PC-9 (cell line): ENCODE results near the gene SLC12A4.

Experiments
- EZH2 ChIP-seq: fragments of 200-600 bp; sonication (generic); IDR thresholded peaks from 2 replicates; pipeline ENCODE4 v1.8.0; 2017; ENCODE audit warnings: antibody characterized with exemption, low read depth
- TF ChIP-seq, protein P1 (sequence below): fragments of 200-600 bp; sonication (generic); conservative IDR thresholded peaks from 2 replicates; pipeline ENCODE4 v1.6.1; 2017; ENCODE audit warnings: mixed run types, antibody characterized with exemption, mild to moderate bottlenecking, moderate library complexity

DNA sequence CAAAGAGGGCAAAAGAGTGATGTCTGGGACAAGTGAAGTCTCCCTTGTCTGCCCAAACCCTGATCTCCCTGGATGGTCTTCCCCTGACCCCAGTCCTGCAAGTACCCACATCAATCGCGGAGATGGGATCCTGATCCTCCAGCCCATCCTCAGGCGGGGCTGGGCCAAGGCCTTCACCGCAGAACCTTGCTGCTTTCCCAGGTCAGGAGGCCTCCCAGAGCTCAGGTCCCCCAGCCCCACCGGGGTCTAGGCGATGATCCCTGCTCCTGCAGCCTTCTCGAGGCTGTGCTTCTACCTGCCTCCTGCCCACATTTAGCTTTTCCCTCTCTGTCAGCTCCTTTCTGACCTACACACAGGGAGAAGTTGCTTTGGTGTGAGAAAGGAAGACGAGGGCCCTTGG lies 6.3 kb downstream of the SLC12A4 start:
- TF ChIP-seq, protein P1, sequence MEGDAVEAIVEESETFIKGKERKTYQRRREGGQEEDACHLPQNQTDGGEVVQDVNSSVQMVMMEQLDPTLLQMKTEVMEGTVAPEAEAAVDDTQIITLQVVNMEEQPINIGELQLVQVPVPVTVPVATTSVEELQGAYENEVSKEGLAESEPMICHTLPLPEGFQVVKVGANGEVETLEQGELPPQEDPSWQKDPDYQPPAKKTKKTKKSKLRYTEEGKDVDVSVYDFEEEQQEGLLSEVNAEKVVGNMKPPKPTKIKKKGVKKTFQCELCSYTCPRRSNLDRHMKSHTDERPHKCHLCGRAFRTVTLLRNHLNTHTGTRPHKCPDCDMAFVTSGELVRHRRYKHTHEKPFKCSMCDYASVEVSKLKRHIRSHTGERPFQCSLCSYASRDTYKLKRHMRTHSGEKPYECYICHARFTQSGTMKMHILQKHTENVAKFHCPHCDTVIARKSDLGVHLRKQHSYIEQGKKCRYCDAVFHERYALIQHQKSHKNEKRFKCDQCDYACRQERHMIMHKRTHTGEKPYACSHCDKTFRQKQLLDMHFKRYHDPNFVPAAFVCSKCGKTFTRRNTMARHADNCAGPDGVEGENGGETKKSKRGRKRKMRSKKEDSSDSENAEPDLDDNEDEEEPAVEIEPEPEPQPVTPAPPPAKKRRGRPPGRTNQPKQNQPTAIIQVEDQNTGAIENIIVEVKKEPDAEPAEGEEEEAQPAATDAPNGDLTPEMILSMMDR, result no peak
- TF ChIP-seq EZH2, result no peak
